Measurements from ENCODE around the gene ABCC5.

DNA sequence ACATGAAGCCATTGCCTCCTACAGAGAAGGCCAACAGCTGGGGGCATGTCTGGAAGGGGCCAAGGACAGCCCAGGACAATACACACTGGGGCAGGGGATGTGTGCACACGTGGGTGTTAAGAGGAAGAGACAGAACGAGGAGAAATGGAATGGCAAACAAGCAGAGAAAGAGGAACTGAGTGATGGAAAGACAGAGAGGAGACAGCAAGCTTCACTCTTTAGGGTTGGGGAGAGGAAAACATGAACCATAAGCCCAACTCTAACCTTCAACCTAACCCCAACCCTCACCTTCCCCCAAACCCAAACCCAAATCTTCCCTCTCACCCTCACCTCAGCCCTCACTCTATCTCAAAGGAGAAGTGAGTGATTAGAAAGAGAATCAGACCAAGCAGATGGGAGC is 121.1 kb downstream of the ABCC5 start:
- TF ChIP-seq, protein P1, sequence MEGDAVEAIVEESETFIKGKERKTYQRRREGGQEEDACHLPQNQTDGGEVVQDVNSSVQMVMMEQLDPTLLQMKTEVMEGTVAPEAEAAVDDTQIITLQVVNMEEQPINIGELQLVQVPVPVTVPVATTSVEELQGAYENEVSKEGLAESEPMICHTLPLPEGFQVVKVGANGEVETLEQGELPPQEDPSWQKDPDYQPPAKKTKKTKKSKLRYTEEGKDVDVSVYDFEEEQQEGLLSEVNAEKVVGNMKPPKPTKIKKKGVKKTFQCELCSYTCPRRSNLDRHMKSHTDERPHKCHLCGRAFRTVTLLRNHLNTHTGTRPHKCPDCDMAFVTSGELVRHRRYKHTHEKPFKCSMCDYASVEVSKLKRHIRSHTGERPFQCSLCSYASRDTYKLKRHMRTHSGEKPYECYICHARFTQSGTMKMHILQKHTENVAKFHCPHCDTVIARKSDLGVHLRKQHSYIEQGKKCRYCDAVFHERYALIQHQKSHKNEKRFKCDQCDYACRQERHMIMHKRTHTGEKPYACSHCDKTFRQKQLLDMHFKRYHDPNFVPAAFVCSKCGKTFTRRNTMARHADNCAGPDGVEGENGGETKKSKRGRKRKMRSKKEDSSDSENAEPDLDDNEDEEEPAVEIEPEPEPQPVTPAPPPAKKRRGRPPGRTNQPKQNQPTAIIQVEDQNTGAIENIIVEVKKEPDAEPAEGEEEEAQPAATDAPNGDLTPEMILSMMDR (IDR thresholded peaks at IDR 0.05; ENCODE audit: low read depth, low read length, poor library complexity, severe bottlenecking) = no peak
- no peak for TF ChIP-seq EZH2phosphoT487 (IDR thresholded peaks at IDR 0.05; ENCODE audit: borderline replicate concordance, low read length)
